DMS53 treated with DMSO at 0.1 percent for 48 hours (cell line): ENCODE results near the gene SLC31A1.

ENCODE experiments used
- DNase-seq: peaks from one replicate; lab custom pipeline; 2025; ENCODE audit not compliant: unreplicated experiment; lab: John Stamatoyannopoulos, UW

The SLC31A1 gene

DNA sequence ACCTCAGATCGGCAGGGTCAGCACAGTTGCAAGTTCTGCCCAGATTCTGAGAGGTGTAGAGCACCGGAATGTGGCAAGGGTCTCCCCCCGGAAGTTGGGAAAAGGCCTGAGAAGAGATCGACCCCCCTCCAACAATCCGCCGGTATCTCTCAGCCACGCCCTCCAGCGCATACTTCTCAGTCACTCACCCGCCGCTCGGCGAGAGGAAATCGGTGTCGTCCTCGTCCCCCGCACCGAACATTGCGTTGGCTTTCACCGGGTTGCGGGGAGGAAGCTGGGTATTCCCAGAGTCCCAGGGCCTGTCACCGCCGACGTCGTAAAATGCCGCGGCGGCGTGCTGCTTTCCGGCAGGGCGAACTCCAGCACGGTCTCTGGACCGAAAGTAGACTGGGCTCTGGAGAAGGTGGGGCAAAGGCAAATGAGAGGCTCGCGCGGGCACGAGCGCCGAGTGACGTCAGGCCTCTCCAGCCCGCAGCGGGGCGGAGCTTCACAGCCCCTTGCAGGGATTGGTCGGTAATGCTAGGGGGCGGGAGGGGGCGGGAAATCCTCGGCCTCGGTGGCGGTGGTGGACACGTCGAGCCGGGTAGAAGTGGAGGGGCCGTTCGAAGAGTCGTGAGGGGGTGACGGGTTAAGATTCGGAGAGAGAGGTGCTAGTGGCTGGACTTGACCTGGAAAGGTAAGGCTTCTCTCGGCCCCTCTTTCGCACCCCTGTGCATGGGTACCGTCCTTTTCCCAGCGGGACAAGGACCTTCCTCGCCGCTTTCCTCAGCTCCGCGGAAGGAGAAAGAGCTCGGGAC lies at the start of gene SLC31A1, which contains the start of gene FKBP15:
TSS of gene SLC31A1 (plus strand) at position 542 of the 797 bp plus-strand sequence. CDS start 34,605 bp downstream, outside the sequence.
TSS of gene FKBP15 (minus strand) at position 275 of the 797 bp plus-strand sequence. CDS start at position 241, 34 bp downstream.
- peak; percentile 91 for DNase-seq

DNA sequence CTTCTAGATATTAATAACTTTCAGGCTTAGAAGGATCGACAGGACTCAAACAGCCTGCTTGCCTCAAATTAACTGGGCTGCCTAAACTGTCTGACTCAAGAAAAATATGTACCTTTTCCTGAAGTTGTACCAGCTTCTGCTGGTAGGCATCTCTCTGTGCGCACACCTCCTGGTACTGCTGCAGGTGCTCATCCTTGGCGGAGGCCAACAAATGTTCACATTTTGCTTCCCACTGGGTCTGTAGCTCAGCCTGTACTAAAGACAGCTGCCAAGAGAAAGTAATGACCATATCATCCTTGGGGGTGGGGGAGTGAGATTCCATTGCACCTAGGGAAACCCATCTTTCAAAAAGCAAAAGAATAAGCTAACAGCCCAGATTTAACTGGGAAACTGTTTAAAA lies 48.0 kb upstream of the SLC31A1 start:
- no peak for DNase-seq

DNA sequence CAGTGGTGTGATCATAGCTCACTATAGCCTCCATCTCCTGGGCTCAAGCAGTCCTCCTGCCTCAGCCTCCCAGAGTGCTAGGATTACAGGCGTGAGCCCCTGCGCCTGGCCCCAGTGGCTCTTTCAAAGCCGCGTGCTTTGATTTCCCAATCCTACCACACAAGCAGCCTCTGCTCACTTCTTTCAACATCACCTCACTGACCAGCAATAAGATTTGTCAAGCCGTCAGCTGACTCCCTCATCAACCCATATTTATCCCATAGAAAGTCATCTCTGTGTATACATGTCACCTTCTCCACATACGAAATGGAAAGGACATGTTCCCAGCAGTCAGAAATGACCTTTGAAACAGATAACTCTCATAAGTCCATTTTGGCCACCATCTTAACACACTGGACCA lies 44.5 kb upstream of the SLC31A1 start:
- DNase-seq, result no peak

DNA sequence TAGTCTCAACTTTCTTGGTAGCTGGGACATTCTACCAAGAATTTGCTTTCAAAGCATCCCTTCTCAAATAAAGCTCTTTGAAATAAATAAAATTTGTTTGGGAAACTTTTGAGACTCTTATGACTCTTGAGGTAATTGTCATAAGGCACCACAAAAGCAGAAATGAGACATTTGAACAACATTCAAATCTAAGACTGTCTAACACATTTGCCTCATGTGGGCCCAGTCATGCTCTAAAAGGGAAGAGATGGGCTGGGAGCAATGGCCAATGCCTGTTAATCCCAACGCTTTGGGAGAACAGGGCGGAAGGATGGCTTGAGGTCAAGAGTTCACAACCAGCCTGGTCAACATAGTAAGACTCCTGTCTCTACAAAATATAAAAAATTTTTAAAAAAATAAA lies 44.1 kb upstream of the SLC31A1 start:
- no peak for DNase-seq

DNA sequence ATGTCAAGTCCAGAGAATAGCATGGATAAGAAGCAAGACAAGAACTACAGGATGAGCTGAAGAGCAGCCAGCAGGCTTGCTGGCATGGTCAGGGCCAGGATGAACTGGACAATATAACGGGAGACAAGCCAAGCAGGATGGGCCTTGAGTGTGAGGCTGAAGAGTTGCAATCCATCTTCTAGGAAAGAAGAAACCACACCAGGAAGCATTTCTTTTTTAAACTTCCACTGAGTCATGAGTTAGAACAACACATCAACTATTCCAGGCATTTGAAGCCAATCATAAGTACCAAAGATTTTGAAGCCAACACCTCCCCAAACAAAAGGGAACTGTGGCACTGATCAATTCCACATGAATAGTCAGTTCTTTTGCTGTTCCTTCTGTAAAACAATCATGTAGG lies 43.3 kb upstream of the SLC31A1 start:
- DNase-seq, result no peak

DNA sequence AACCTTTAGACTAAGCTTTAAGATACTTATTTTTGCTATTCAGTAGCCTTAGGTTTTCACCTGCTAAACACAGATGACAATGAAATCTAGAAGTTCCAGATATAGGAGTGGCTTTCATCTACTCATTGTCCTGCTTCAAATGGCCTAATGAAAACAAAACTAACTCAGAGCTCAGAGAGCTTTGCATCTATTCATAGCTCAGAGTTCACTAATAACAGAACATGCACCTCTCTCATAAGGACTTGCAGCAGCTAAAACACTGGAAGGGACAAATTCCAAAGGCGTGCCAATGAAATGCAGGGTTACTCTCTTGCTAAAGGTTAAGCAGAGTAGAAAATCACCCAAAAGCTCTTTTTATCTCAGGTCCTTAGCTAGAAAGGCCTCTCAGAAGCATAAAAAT lies 41.5 kb upstream of the SLC31A1 start:
- no peak for DNase-seq

DNA sequence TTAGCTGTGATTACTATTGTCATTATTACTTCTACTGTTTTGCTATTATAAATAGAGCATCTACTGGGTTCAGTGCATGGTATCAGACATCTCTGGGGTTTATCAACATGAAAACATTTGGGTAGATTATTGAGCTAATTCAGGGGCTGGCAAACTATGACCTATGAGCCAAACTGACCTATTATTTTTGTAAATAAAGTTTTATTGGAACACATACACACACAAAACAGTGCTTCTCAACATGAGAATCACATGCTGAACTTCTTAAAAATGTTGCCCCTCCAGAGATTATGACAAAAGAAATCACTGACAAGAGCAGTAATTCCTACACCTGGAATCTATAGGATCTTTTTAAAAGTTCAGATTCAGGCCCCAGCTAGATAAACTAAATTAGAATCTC lies 40.2 kb upstream of the SLC31A1 start:
- no peak for DNase-seq

DNA sequence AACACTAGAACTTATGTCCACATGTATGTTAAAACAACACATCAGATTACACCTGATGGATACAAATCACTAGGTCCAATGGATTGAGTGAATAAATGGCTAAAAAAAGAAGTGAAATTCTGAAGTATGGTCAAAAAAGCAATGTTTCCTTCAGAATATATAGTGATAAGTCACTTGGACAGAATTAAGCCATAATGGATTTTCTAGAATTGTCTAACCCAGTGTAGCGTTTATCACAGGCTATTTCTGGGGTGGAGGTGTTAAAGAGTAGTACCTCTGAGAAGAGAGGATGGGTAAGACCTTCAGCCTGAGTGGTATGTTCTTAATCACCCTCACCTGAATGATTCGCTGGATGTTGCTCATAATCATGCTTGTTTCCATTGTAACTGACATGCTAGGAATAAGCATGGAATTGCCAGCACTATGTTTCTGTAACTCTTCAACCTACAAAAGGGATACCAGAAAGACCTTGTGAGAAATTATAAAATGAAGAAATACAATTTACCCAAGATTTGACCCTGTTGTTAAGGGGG lies 37.3 kb upstream of the SLC31A1 start:
- DNase-seq, result no peak

DNA sequence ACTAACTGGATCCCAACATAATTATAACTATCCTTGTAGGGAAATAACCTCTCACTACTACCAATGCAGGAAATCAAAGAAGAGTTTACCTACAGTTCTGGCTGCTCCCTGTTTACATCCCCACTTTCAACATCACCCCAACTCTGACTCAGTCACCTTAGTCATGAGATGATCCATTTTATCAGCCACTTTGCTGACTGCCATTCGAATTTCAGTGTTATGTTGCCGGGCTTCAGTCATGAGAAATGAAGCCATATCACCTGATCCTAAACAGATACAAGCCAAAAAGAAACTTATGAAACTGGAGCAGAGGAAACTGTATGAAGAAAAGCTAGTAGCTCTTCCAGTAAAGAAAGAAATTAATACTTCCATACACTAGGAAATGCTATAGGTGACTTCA lies 36.8 kb upstream of the SLC31A1 start:
- no peak for DNase-seq

DNA sequence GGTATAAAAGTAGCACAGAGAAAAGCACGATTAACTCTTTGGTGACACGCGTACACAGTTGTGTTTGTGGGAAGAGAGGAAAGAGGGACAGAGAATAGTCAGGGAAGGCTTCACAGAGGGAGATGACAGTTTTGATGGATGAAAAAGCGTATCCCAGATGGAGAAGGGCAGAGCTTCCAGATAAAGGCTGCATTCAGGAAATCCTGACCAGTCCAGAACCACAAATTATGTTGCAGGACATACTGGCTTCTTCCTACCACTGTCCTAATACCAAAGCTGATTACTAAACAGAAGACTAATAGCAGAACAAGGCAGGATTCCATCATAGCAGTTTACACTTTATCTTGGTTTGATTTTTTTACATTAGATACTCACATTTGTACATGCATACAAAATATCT lies 36.1 kb upstream of the SLC31A1 start:
- no peak for DNase-seq

DNA sequence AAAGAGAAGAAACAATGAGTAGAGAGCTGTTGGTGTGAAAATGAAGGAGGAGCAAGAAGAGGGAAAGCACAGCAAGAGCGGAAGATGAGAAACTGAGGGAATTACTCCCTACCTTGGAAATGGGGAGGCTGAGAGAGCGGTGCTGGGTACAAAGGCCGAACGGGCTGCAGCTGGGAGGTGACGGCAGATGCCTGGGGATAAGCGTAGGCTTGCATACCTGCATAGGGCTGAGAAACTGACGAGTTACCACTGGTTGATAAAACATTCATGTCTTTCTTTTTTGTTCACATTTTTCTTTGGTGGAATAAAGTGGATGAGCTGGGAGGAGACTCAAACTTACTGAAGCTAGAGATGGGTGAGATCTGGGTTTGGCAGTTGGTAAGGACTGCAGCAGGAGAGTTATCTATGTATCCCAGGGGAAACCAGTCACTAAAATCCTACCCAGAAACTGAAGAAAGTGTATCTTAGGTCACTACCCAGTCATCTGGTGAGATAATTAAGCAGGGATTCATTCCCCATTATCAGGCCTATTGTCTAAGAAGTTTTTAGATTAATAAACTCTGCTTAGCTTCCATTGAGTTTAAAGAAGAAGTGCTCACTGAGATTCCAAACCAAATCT lies 35.1 kb upstream of the SLC31A1 start:
- DNase-seq, result no peak

DNA sequence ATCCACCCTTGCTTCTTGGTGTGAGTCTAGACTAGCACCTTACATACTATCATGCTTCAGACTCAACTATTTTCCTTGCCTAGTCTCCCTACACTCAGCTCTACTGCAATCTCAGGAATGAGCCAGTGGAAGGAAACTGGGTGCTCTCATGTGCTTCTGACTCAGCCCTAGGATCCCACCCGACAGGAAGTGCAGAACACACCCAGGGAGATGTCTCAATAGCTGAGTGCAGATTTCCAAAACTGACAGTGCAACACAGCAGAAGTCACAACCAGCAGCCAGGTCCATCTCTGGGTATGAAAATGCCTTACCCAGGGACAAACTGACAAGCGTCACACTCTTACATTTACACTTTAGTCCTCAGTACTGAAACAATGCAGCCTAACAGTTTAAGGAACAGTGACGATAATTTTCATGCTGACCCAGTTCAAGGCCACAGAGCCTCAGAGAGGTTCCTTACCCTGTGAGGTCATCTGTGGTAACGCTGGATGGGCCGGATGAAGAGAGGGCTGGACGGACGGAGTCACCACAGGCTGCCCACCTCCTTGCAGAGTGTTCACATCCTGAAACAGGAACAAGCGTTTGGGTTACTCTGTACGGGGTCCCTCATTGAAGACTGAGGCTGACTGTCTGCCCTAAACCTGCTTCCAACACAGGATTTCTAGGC lies 33.3 kb upstream of the SLC31A1 start:
- no peak for DNase-seq

DNA sequence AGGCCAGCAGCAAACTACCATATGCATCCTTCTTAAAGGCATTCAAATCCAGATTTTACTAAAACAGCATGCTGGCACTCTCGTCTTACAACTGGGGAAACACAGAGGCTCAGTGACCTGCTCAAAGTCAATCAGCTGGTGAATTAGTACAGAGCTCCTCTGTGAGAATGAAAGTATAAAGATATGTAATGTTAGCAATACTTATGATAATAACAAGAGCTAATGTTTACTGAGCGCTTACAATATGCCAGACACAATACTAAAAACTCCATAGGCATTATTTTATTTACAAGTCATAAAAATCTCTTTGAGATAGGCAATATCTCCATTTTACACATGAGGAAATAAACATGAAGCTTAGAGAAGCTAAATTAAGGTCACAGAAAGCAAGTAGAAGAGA lies 28.9 kb upstream of the SLC31A1 start:
- DNase-seq, result no peak

DNA sequence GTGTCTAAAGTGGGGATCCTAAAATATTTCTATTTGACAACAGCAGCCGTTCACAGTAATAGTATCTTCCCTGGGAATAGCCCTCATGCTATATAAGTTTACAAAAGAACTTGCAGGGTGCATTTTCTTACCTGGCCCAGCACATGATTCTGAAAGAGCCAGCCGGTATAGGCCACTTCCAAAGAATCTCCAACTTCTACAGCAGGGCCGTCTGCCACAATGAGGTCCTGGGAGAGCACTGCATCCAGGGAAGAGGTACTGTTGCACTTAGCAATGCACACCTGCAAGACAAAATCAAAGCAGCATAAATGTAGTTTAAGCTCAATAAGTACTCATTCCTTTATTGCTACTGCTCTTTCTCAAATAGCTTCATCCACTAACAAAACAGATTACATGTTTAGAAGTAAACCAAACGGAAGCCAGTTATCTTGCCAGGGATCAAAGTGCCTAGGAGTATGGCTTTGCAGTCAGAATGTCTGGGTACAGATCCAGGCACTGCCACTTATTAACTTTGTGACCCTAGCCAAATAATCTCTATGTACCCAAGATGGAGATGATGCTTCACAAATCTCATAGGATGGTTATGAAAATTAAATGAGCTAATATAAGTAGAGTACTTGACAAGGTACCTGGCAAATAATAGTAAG lies 21.5 kb upstream of the SLC31A1 start:
- DNase-seq, result no peak

DNA sequence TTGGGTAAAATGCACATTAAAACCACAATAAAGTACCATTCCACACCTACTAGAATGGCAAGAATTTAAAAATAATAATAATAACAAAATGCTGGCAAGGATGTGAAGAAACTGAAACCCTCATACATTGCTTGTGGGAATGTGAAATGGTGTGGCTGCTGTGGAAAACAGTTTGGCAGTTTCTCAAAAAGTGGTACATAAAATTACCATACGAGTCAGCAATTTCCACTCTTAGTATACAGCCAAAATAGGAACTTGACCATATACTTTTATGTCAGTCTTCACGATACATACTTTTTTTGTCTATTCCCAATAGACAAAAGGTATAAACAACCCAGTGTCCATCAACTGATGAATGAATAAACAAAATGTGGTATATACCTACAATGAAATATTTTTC lies 15.9 kb upstream of the SLC31A1 start:
- no peak for DNase-seq

DNA sequence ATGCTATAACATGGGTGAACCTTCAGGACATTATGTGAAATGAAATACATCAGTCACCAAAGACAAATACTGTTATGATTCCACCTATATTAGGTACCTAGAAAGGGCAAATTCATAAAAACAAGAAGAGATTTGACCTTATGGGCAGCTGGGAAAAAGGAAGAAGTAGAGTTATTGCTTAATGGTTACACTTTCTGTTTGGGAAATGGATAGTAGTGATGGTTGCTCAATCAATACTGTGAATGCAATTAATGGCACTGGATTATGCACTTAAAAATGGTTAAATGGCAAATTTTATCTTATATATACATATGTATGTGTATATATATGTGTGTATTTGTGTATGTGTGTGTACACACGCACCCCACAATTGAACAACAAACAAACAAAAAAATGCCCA lies 15.5 kb upstream of the SLC31A1 start:
- no peak for DNase-seq

DNA sequence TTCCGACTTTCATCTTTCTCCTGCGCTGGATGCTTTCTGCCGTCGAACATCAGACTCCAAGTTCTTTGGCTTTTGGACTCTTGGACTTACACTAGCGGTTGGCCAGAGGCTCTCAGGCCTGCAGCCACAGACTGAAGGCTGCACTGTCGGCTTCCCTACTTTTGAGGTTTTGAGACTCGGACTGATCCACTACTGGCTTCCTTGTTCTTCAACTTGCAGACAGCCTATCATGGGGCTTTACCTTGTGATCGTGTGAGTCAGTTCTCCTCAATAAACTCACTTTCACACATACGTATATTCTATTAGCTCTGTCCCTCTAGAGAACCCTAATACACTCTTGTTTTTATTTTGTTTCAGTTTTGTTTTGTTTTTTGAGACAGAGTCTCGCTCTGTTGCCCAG lies 10.5 kb upstream of the SLC31A1 start:
- no peak for DNase-seq

DNA sequence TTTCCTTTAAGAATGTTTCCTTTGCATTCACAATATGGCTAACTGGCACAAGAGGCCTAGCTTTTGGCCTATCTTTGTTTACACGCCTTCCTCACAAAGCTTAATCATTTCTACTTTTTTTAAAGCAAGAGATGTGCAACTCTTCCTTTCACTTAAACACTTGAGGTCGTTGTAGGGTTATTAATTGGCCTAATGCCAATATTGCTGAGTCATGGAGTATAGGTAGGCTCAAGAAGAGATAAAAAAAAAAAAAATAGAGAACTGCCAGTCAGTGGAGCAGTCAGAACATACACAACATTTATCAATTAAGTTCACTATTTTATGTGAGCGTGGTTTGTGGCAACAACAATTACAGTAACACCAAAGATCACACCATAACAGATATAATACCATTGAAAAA lies 6.2 kb upstream of the SLC31A1 start:
- peak; percentile 25 for DNase-seq

DNA sequence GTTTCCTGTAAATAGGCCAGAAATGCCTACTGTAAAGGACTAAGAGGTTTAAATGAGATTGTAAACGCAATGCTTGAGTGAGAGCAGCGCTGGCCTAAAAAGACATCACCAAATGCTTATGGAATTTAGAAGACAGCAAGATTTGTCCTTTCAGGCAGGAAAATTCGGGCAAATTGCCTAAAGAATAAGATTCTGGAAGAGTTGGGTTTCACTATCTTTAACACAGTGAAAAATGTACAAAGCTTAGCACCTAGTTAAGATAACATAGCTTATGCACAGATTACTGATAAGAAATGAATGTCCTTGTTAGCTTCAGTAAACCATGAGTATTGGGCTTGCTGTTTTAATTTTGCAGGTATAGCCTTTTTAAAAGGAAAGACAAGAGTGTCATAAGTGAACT lies 4.9 kb upstream of the SLC31A1 start:
- no peak for DNase-seq

DNA sequence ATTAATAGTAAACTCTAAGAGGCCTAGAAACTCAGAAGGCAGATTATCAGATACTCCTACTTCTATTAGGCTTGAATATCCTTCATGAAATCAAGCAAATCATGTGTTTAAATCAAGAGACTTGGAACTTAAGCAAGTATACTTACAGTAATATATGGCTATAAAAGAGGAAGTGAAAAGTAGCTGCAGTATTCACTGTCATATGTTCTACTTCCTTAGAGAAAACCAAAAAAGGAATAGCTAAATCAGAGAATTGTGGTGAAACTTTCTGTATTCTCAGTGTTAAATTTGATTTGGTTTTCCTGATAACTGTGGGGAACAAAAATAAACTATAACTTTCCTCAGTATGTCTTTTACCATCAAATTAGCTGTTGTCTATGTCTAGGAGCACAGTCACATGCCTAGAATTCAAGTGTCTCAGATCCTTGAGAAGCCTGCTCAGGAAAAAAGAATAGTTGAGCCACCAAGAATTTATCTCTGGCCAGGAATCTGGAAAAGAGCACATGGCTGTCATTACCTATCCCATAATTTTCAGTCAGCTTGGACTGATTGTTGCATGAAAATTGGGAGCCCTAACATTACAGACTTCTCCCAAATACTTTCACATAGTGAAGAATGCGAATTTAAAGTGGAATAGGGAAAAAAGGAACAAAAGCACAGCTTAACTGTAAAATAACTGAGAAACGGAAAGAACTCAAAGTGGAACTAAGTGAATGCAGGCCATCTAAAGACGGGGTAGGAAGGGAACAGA lies 2.0 kb upstream of the SLC31A1 start:
- DNase-seq, result no peak

DNA sequence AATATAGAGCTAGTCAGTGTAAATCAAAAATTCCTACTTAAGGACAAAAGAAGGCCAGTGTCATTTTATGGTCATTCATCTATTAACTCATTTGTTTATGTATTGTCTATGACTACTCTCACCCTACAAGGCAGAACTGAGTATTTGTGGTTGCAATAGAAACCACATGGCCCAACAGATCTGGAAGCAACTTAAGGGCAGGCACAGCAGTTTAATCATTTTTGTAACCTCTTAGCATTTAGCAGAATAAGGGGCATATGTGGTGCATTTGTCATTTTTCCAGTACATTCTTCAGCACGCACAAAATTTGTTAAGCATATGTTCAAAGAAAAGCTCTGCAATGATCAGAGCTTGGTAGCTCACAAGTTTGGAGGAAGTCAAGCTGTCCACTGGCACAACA lies 1.4 kb upstream of the SLC31A1 start:
- DNase-seq, result no peak
